GM19023 (cell line): Measurements from ENCODE around the gene ALPK3.

Experiments
- ATAC-seq: cut with Tn5 transposase; IDR thresholded peaks from one replicate; pipeline ENCODE4 v1.9.1; 2021; ENCODE audit warnings: mild to moderate bottlenecking, moderate library complexity; ENCODE audit not compliant: unreplicated experiment

Gene ALPK3

GRCh38 chr15:84822653-84823281 lies 5.6 kb downstream of the ALPK3 start:
- no peak for ATAC-seq

- ATAC-seq = no peak
These were observed 6.2 kb downstream of the ALPK3 start for GRCh38 chr15:84823282-84823878.

GRCh38 chr15:84824260-84825007 lies 7.3 kb downstream of the ALPK3 start:
- ATAC-seq = no peak

GRCh38 chr15:84826369-84826823 lies 9.2 kb downstream of the ALPK3 start:
- ATAC-seq = no peak

GRCh38 chr15:84827246-84827645 lies 10.1 kb downstream of the ALPK3 start:
- ATAC-seq = no peak

GRCh38 chr15:84828086-84828908 lies 11.1 kb downstream of the ALPK3 start:
- ATAC-seq = no peak

- no peak for ATAC-seq
These were observed 12.3 kb downstream of the ALPK3 start for GRCh38 chr15:84829428-84829827.

GRCh38 chr15:84830036-84830435 lies 12.9 kb downstream of the ALPK3 start:
- no peak for ATAC-seq

- no peak for ATAC-seq
These were observed 13.9 kb downstream of the ALPK3 start for GRCh38 chr15:84831028-84831427.

- ATAC-seq = no peak
These were observed 14.5 kb downstream of the ALPK3 start for GRCh38 chr15:84831613-84832012.

GRCh38 chr15:84832448-84833040 lies 15.4 kb downstream of the ALPK3 start:
- no peak for ATAC-seq

- ATAC-seq = no peak
These were observed 16.5 kb downstream of the ALPK3 start for GRCh38 chr15:84833447-84834228.

- no peak for ATAC-seq
These were observed 17.2 kb downstream of the ALPK3 start for GRCh38 chr15:84834229-84834955.

GRCh38 chr15:84834969-84835368 lies 17.8 kb downstream of the ALPK3 start:
- ATAC-seq = no peak

GRCh38 chr15:84835661-84836337 lies 18.6 kb downstream of the ALPK3 start:
- no peak for ATAC-seq

GRCh38 chr15:84836844-84837243 lies 19.7 kb downstream of the ALPK3 start:
- no peak for ATAC-seq

- ATAC-seq = no peak
These were observed 22.6 kb downstream of the ALPK3 start for GRCh38 chr15:84839714-84840113.

GRCh38 chr15:84840255-84840654 lies 23.1 kb downstream of the ALPK3 start:
- no peak for ATAC-seq
